HEK293T (cell line): ENCODE measurements around the gene SEC14L6.
"Not testable (repeated sequence)": the region's sequence is repeated elsewhere in the genome, so short reads cannot be mapped to it uniquely, and the experiment has no call there.

ENCODE experiments used
- CTCF ChIA-PET: fragments of 350-600 bp; formaldehyde crosslinking; extraction: SDS; loops from one replicate; lab custom pipeline; 2021; ENCODE audit warnings: antibody characterized with exemption, inconsistent platforms; lab: Yijun Ruan, JAX
- POLR2A ChIA-PET: fragments of 350-600 bp; formaldehyde crosslinking; extraction: SDS; loops from one replicate; lab custom pipeline; 2020; ENCODE audit warnings: antibody characterized with exemption, inconsistent platforms; lab: Yijun Ruan, JAX
- DNase-seq: peaks from one replicate; pipeline ENCODE4 v3.0.0; 2012; ENCODE audit warnings: mixed read lengths; ENCODE audit errors: extremely low spot score
- ARNT ChIP-seq: fragments of 450-650 bp; IDR thresholded peaks from 2 replicates; pipeline ENCODE4 v1.6.1; 2017; ENCODE audit warnings: mild to moderate bottlenecking
- BHLHE40 ChIP-seq: fragments of 450-650 bp; IDR thresholded peaks from 2 replicates; pipeline ENCODE4 v1.6.1; 2016; ENCODE audit warnings: mild to moderate bottlenecking, moderate library complexity, borderline replicate concordance
- CTBP1 ChIP-seq: fragments of 450-650 bp; IDR thresholded peaks from 2 replicates; pipeline ENCODE4 v1.6.1; 2016; ENCODE audit warnings: borderline replicate concordance
- ELF4 ChIP-seq: fragments of 450-650 bp; IDR thresholded peaks from 2 replicates; pipeline ENCODE4 v1.6.1; 2017; ENCODE audit warnings: antibody characterized with exemption
- FOXA1 ChIP-seq: fragments of 450-650 bp; IDR thresholded peaks from 2 replicates; pipeline ENCODE4 v1.6.1; 2016; ENCODE audit warnings: mild to moderate bottlenecking
- FOXK2 ChIP-seq: fragments of 450-650 bp; IDR thresholded peaks from 2 replicates; pipeline ENCODE4 v1.6.1; 2016; ENCODE audit warnings: mild to moderate bottlenecking
- FOXM1 ChIP-seq: fragments of 450-650 bp; IDR thresholded peaks from 2 replicates; pipeline ENCODE4 v1.6.1; 2017; ENCODE audit warnings: mild to moderate bottlenecking, borderline replicate concordance
- HDGF ChIP-seq: fragments of 450-650 bp; IDR thresholded peaks from 2 replicates; pipeline ENCODE4 v1.6.1; 2017; ENCODE audit warnings: antibody characterized with exemption, borderline replicate concordance
- L3MBTL2 ChIP-seq: fragments of 450-650 bp; conservative IDR thresholded peaks from 2 replicates; pipeline ENCODE4 v1.6.1; 2016; ENCODE audit warnings: mild to moderate bottlenecking
- LEF1 ChIP-seq: fragments of 450-650 bp; IDR thresholded peaks from 2 replicates; pipeline ENCODE4 v1.6.1; 2017; ENCODE audit warnings: mild to moderate bottlenecking, borderline replicate concordance
- NFRKB ChIP-seq: fragments of 450-650 bp; IDR thresholded peaks from 2 replicates; pipeline ENCODE4 v1.6.1; 2016; ENCODE audit warnings: mild to moderate bottlenecking, moderate library complexity
- SP1 ChIP-seq: fragments of 450-650 bp; IDR thresholded peaks from 2 replicates; pipeline ENCODE4 v1.6.1; 2017
- SUZ12 ChIP-seq: fragments of 450-650 bp; IDR thresholded peaks from 2 replicates; pipeline ENCODE4 v1.6.1; 2016; ENCODE audit warnings: mild to moderate bottlenecking
- TARDBP ChIP-seq: fragments of 450-650 bp; IDR thresholded peaks from 2 replicates; pipeline ENCODE4 v1.6.1; 2016
- ZNF384 ChIP-seq: fragments of 450-650 bp; IDR thresholded peaks from 2 replicates; pipeline ENCODE4 v1.6.1; 2016
- TF ChIP-seq, protein P1 (sequence below): fragments of 450-650 bp; IDR thresholded peaks from 2 replicates; pipeline ENCODE4 v1.6.1; 2016

The SEC14L6 gene

DNA sequence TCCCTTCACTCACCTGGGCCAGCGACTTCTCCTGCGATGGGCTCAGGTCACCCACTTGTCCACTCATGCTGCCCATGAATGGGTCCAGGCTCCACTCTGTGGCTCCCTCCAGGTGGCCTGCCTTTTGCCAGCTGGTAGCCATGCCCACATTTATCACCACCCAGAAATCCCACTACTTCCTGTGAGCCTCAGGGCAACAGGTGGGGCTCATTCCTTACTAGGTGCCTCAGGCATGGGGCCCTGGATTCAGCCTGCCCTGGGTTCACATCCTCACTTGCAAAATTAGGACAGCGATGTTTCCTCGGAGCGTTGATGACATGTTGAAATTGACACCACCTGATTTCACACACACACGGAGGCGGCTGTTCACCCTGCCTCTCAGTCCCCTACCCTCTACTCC, at the start of gene SEC14L6:
Gene SEC14L6, minus strand, starts transcription at position 126 of the 400 bp plus-strand sequence. Its CDS starts 59 bp downstream, at position 67.
- TF ChIP-seq CTBP1 (no peak), TARDBP (no peak), L3MBTL2 (no peak), ELF4 (no peak), FOXK2 (no peak), ARNT (no peak), HDGF (no peak), LEF1 (no peak), BHLHE40 (no peak), SP1 (no peak), ZNF384 (no peak), NFRKB (no peak), FOXM1 (no peak), FOXA1 (no peak), SUZ12 (no peak)
- TF ChIP-seq, protein P1, sequence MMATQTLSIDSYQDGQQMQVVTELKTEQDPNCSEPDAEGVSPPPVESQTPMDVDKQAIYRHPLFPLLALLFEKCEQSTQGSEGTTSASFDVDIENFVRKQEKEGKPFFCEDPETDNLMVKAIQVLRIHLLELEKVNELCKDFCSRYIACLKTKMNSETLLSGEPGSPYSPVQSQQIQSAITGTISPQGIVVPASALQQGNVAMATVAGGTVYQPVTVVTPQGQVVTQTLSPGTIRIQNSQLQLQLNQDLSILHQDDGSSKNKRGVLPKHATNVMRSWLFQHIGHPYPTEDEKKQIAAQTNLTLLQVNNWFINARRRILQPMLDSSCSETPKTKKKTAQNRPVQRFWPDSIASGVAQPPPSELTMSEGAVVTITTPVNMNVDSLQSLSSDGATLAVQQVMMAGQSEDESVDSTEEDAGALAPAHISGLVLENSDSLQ: no peak
- ChIA-PET POLR2A (no interaction called here), CTCF (no interaction called here)
- no peak for DNase-seq

DNA sequence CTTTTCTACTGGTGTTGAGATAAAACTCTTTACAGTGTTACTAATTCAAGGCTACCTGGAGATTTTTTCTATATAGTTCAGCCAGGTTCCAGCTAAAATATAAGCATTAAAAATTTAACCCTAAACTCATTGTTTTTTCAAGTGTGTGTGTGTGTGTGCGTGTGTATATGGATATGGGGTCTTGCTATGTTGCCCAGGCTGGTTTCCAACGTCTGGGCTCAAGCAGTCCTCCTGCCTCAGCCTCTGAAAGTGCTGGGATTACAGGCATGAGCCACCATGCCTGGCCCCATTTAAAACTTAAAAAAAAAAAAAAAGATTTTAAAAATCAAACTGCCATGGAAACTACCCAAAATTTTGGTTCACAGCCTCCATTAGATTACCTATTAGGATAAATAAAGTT, 49.7 kb upstream of the SEC14L6 start:
- no peak for DNase-seq
- CTCF ChIA-PET: no interaction called here
- TF ChIP-seq FOXK2: no peak
- no peak for TF ChIP-seq ARNT
- TF ChIP-seq, protein P1: no peak
- TF ChIP-seq TARDBP: no peak
- TF ChIP-seq HDGF: no peak
- no peak for TF ChIP-seq FOXA1
- no peak for TF ChIP-seq NFRKB
- TF ChIP-seq FOXM1: no peak
- no peak for TF ChIP-seq L3MBTL2
- TF ChIP-seq SUZ12: no peak
- TF ChIP-seq ELF4: no peak
- TF ChIP-seq SP1: no peak
- TF ChIP-seq CTBP1: no peak
- TF ChIP-seq ZNF384: no peak
- TF ChIP-seq LEF1: no peak
- POLR2A ChIA-PET: no interaction called here

DNA sequence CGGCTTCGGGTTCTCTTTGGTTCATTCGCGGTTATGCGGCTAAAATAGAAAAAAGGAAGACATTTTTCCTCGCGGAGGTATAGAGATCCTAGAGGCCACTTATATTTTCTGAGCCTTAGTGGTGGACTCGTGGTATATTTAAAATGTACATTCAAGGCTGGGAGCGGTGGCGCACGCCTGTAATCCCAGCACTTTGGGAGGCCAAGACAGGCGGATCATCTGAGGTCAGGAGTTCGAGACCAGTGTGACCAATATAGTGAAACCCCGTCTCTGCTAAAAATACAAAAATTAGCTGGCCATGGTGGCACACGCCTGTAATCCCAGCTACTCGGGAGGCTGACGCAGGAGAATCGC, 45.8 kb upstream of the SEC14L6 start:
- DNase-seq, CTCF ChIA-PET: not testable (repeated sequence)
- POLR2A ChIA-PET: interaction anchor here (0.6 to 1.3 kb wide), 5 partner anchors 13 to 170 kb away, joined by 3 to 4 read pairs (median 3); no protein-coding TSS in a partner anchor

DNA sequence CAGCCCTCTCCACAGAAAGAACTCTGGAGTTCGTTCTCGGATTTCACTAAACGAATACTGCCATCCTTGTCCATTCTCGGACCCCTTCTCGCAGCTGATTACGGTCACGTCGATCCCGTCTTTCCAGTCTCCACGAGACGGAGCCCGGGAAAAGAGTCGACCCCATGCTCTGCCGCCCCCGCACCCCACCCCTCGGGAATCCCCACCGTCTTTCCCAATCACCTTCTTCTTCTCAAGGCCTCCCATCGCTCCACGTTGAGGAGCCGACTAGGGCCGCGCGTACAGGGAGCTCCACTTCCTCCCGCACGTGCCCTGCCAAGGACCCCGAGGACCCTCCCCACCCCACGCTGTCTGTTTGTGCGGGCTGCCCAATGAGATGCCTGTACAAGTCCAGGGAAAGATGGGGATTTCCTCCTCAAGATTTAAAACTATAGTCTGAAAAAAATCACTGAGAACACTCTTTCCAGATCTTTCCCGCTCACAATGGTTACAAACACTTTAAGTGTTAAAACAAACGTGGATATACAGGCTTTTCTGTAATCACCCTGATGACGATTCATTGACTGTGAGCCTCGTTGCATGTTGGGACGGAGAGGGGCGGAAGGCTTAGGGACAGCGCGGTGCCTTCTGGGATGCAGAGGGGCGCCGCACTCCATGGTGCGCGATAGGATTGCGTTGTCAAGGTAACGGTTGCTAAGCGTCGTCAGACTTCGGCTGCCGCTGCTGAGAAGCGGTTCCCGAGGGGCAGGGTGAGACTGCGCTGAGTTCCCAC, 45.2 kb upstream of the SEC14L6 start, which contains the start of gene PES1:
Gene PES1, minus strand, starts transcription at position 323 of the 772 bp plus-strand sequence. Its CDS starts 77 bp downstream, at position 246.
- TF ChIP-seq FOXM1: 0 out of 2 replicates have a peak, but pooled peaks have one; percentile 20
- no peak for TF ChIP-seq LEF1
- peak; percentile 73 for TF ChIP-seq ARNT
- TF ChIP-seq, protein P1: peak; percentile 42; the same call in 1 of the 2 replicates
- no peak for TF ChIP-seq TARDBP
- TF ChIP-seq ELF4: peak; percentile 91
- TF ChIP-seq CTBP1: no peak; the same call in 1 of the 2 replicates
- TF ChIP-seq FOXA1: no peak
- TF ChIP-seq L3MBTL2: peak; percentile 96
- TF ChIP-seq BHLHE40: peak; percentile 69
- peak; percentile 93 for TF ChIP-seq SUZ12
- no peak for TF ChIP-seq HDGF
- peak; percentile 72 for TF ChIP-seq NFRKB
- no peak for TF ChIP-seq SP1
- peak; percentile 90 for TF ChIP-seq FOXK2
- TF ChIP-seq ZNF384: no peak
- peak; percentile 100 for DNase-seq
- CTCF ChIA-PET: interaction anchor here (1.0 kb wide), 1 partner anchor 10 kb away, joined by 3 read pairs; no protein-coding TSS in a partner anchor
- POLR2A ChIA-PET: interaction anchor here (0.6 to 1.3 kb wide), 8 partner anchors 10 to 170 kb away, joined by 3 to 5 read pairs (median 4); partner anchors contain the start of gene TCN2

DNA sequence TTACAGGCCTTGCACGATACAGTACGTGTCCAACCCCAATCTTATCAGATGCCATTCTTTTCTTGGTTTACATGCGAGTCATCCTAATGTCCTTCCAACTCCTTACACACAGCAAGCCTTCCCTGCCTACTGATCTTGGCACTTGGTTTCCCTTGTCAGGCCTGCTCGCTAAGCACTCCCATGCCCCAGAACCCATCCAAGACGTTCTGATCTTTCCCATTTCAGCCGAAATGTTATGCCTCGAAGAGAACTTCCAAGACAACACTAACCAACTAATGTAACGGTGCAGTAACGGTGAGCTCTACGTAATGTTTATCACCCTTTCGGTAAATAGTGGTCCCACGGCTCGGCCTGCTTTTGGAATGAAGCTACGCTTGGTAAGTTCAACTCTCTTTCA, 44.6 kb upstream of the SEC14L6 start:
- DNase-seq: no peak
- ChIA-PET CTCF (interaction anchor here (1.0 kb wide), 1 partner anchor 10 kb away, joined by 3 read pairs; no protein-coding TSS in a partner anchor), POLR2A (interaction anchor here (0.6 to 1.3 kb wide), 8 partner anchors 11 to 169 kb away, joined by 3 to 5 read pairs (median 4); partner anchors contain the start of gene TCN2)
- TF ChIP-seq FOXM1 (no peak), BHLHE40 (no peak), SP1 (no peak), TARDBP (no peak), ELF4 (no peak), ZNF384 (no peak), FOXA1 (no peak), L3MBTL2 (no peak), FOXK2 (no peak), LEF1 (no peak), ARNT (no peak), NFRKB (no peak), SUZ12 (no peak), CTBP1 (no peak), HDGF (no peak)
- TF ChIP-seq, protein P1: no peak
